ENCODE results near the gene BMPR1B.

Gene BMPR1B

GRCh38 chr4:94918543-94918942 is 160.8 kb downstream of the BMPR1B start:
- H3K4me3 ChIP-seq (ENCODE audit: low read depth in 1 of 5, low read length in 5 of 5): no peak overlapping the region
- no peak overlapping the region for H3K27ac ChIP-seq (ENCODE audit: low read depth, low read length)
- no peaks in the 10 kb centered on the region for H3K4me1 ChIP-seq (ENCODE audit: control insufficient read depth in 5 of 5, insufficient read depth in 5 of 5, low read length in 5 of 5)
- H3K9me3 ChIP-seq (ENCODE audit: control insufficient read depth in 5 of 5, low read length in 5 of 5): peaks cover 0 to 14% (median 6%) of the 10 kb centered on the region in 5 donors
- no peaks in the 10 kb centered on the region for H3K36me3 ChIP-seq (ENCODE audit: control insufficient read depth in 5 of 5, insufficient read depth in 5 of 5, low read length in 5 of 5)
- no peaks in the 10 kb centered on the region for H3K27me3 ChIP-seq (ENCODE audit: control insufficient read depth in 5 of 5, insufficient read depth in 4 of 5, low read length in 5 of 5)
- H3K9ac ChIP-seq (ENCODE audit: low read length in 5 of 5): no peak overlapping the region

- no peaks in the 10 kb centered on the region for H3K4me1 ChIP-seq (ENCODE audit: control insufficient read depth in 5 of 5, insufficient read depth in 5 of 5, low read length in 5 of 5)
- no peaks in the 10 kb centered on the region for H3K36me3 ChIP-seq (ENCODE audit: control insufficient read depth in 5 of 5, insufficient read depth in 5 of 5, low read length in 5 of 5)
Observed at GRCh38 chr4:94920369-94920768, 162.6 kb downstream of the BMPR1B start.

DNA sequence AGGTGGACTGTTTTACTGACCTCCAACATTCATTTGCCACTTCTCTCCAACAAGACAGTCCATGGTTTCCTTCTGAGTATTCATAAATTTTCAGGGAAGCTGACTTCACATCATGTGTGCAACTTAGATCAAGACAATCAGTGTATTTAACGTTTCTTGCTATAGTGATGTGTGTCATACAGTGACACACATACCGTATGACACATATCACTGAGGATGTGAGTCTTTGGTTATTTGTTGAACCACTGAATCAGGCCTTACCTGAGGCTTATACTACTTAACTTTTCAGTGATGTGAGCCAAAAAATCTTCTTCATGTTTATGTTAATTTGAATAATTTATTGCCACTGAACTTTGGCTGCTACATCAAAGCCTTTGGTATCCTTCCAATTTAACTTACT is 166.8 kb downstream of the BMPR1B start:
- no peaks in the 10 kb centered on the region for H3K36me3 ChIP-seq (ENCODE audit: control insufficient read depth in 5 of 5, insufficient read depth in 5 of 5, low read length in 5 of 5)
- no peak overlapping the region for H3K27ac ChIP-seq (ENCODE audit: low read depth, low read length)
- H3K9me3 ChIP-seq (ENCODE audit: control insufficient read depth in 5 of 5, low read length in 5 of 5): no peaks in the 10 kb centered on the region
- H3K27me3 ChIP-seq (ENCODE audit: control insufficient read depth in 5 of 5, insufficient read depth in 4 of 5, low read length in 5 of 5): no peaks in the 10 kb centered on the region
- H3K9ac ChIP-seq (ENCODE audit: low read length in 5 of 5): no peak overlapping the region
- no peaks in the 10 kb centered on the region for H3K4me1 ChIP-seq (ENCODE audit: control insufficient read depth in 5 of 5, insufficient read depth in 5 of 5, low read length in 5 of 5)
- no peak overlapping the region for H3K4me3 ChIP-seq (ENCODE audit: low read depth in 1 of 5, low read length in 5 of 5)

More at GRCh38 chr4:94920369-94920768, 162.6 kb downstream of the BMPR1B start:
- Histone ChIP-seq H3K27ac (ENCODE audit: low read depth, low read length) (no peak overlapping the region), H3K4me3 (ENCODE audit: low read depth in 1 of 5, low read length in 5 of 5) (no peak overlapping the region), H3K27me3 (ENCODE audit: control insufficient read depth in 5 of 5, insufficient read depth in 4 of 5, low read length in 5 of 5) (no peaks in the 10 kb centered on the region), H3K9ac (ENCODE audit: low read length in 5 of 5) (no peak overlapping the region), H3K9me3 (ENCODE audit: control insufficient read depth in 5 of 5, low read length in 5 of 5) (peaks cover 0 to 14% (median 6%) of the 10 kb centered on the region in 5 donors)

GRCh38 chr4:94925764-94926347 is 168.1 kb downstream of the BMPR1B start:
- H3K9ac ChIP-seq (ENCODE audit: low read length in 5 of 5): no peak overlapping the region
- H3K4me1 ChIP-seq (ENCODE audit: control insufficient read depth in 5 of 5, insufficient read depth in 5 of 5, low read length in 5 of 5): no peaks in the 10 kb centered on the region
- H3K27ac ChIP-seq (ENCODE audit: low read depth, low read length): no peak overlapping the region
- H3K9me3 ChIP-seq (ENCODE audit: control insufficient read depth in 5 of 5, low read length in 5 of 5): no peaks in the 10 kb centered on the region
- H3K4me3 ChIP-seq (ENCODE audit: low read depth in 1 of 5, low read length in 5 of 5): no peak overlapping the region
- H3K36me3 ChIP-seq (ENCODE audit: control insufficient read depth in 5 of 5, insufficient read depth in 5 of 5, low read length in 5 of 5): no peaks in the 10 kb centered on the region
- no peaks in the 10 kb centered on the region for H3K27me3 ChIP-seq (ENCODE audit: control insufficient read depth in 5 of 5, insufficient read depth in 4 of 5, low read length in 5 of 5)

- no peak overlapping the region for H3K4me3 ChIP-seq (ENCODE audit: low read depth in 1 of 5, low read length in 5 of 5)
- no peak overlapping the region for H3K27ac ChIP-seq (ENCODE audit: low read depth, low read length)
- H3K27me3 ChIP-seq (ENCODE audit: control insufficient read depth in 5 of 5, insufficient read depth in 4 of 5, low read length in 5 of 5): no peaks in the 10 kb centered on the region
- H3K36me3 ChIP-seq (ENCODE audit: control insufficient read depth in 5 of 5, insufficient read depth in 5 of 5, low read length in 5 of 5): no peaks in the 10 kb centered on the region
- H3K9me3 ChIP-seq (ENCODE audit: control insufficient read depth in 5 of 5, low read length in 5 of 5): no peaks in the 10 kb centered on the region
- H3K4me1 ChIP-seq (ENCODE audit: control insufficient read depth in 5 of 5, insufficient read depth in 5 of 5, low read length in 5 of 5): no peaks in the 10 kb centered on the region
- H3K9ac ChIP-seq (ENCODE audit: low read length in 5 of 5): no peak overlapping the region
Observed at GRCh38 chr4:94926936-94927335, 169.2 kb downstream of the BMPR1B start.

GRCh38 chr4:94927696-94928095 is 169.9 kb downstream of the BMPR1B start:
- H3K9me3 ChIP-seq (ENCODE audit: control insufficient read depth in 5 of 5, low read length in 5 of 5): no peaks in the 10 kb centered on the region
- H3K27ac ChIP-seq (ENCODE audit: low read depth, low read length): no peak overlapping the region
- no peaks in the 10 kb centered on the region for H3K36me3 ChIP-seq (ENCODE audit: control insufficient read depth in 5 of 5, insufficient read depth in 5 of 5, low read length in 5 of 5)
- no peaks in the 10 kb centered on the region for H3K27me3 ChIP-seq (ENCODE audit: control insufficient read depth in 5 of 5, insufficient read depth in 4 of 5, low read length in 5 of 5)
- H3K9ac ChIP-seq (ENCODE audit: low read length in 5 of 5): no peak overlapping the region
- no peaks in the 10 kb centered on the region for H3K4me1 ChIP-seq (ENCODE audit: control insufficient read depth in 5 of 5, insufficient read depth in 5 of 5, low read length in 5 of 5)
- no peak overlapping the region for H3K4me3 ChIP-seq (ENCODE audit: low read depth in 1 of 5, low read length in 5 of 5)

DNA sequence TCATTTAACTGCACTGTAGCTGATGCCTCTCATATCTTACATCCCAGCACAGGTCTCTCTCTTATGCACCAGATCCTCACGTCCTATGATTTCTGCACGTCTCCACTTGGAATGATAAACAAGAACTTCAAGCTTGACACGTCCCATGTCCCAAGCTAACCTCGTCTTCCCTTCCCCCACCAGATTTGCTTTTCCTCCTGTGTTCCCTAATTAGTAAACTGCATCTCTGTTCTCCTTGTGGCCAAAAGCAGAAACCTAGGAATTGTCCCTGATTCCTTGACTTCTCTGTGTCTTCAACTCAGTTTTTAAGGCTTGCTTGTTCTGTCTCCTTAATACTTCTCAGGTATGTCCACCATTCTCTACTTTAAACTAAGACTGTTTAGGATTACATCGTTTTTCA is 171.9 kb downstream of the BMPR1B start:
- Histone ChIP-seq H3K9ac (ENCODE audit: low read length in 5 of 5) (no peak overlapping the region), H3K27ac (ENCODE audit: low read depth, low read length) (no peak overlapping the region), H3K27me3 (ENCODE audit: control insufficient read depth in 5 of 5, insufficient read depth in 4 of 5, low read length in 5 of 5) (no peaks in the 10 kb centered on the region), H3K9me3 (ENCODE audit: control insufficient read depth in 5 of 5, low read length in 5 of 5) (no peaks in the 10 kb centered on the region), H3K36me3 (ENCODE audit: control insufficient read depth in 5 of 5, insufficient read depth in 5 of 5, low read length in 5 of 5) (no peaks in the 10 kb centered on the region), H3K4me3 (ENCODE audit: low read depth in 1 of 5, low read length in 5 of 5) (no peak overlapping the region), H3K4me1 (ENCODE audit: control insufficient read depth in 5 of 5, insufficient read depth in 5 of 5, low read length in 5 of 5) (no peaks in the 10 kb centered on the region)

DNA sequence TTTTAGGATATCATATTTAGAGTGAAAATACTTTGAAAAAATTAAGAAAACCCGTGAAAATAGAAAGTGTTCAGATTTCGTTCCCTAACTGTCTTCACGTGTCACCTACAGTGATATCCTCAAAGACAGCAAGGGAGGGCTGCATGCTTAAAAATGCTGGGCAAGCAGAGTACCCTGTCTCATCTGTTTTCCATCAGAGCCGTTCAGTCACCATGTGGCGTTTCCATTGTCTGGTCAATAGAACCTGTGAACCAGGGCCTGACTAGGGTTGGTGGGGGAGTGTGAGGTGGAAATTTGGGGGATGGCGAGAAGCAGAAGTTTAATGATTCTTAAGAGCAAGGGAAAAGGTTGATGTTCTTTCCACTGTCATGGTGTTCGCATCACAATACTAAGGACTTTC is 173.9 kb downstream of the BMPR1B start:
- no peaks in the 10 kb centered on the region for H3K36me3 ChIP-seq (ENCODE audit: control insufficient read depth in 5 of 5, insufficient read depth in 5 of 5, low read length in 5 of 5)
- no peak overlapping the region for H3K27ac ChIP-seq (ENCODE audit: low read depth, low read length)
- no peaks in the 10 kb centered on the region for H3K4me1 ChIP-seq (ENCODE audit: control insufficient read depth in 5 of 5, insufficient read depth in 5 of 5, low read length in 5 of 5)
- H3K4me3 ChIP-seq (ENCODE audit: low read depth in 1 of 5, low read length in 5 of 5): no peak overlapping the region
- no peaks in the 10 kb centered on the region for H3K27me3 ChIP-seq (ENCODE audit: control insufficient read depth in 5 of 5, insufficient read depth in 4 of 5, low read length in 5 of 5)
- no peak overlapping the region for H3K9ac ChIP-seq (ENCODE audit: low read length in 5 of 5)
- no peaks in the 10 kb centered on the region for H3K9me3 ChIP-seq (ENCODE audit: control insufficient read depth in 5 of 5, low read length in 5 of 5)

DNA sequence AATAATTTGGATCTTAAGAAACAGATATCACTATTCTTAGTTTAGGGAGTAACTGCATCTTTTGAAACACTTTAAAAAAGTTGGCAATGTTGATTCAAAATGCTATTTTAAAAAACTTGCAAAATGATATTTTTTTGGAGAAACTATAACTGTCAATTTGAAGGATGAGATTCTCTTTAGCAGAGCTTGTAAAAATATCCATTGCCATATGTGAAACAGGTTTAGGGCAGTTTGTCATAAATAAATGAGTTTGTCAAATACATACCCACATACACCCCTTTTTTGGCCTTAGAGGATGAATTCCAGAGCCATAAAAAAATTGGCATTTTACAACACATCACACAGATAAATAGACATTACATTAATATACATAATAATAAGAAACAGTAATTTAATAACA is 174.6 kb downstream of the BMPR1B start:
- no peaks in the 10 kb centered on the region for H3K4me1 ChIP-seq (ENCODE audit: control insufficient read depth in 5 of 5, insufficient read depth in 5 of 5, low read length in 5 of 5)
- no peaks in the 10 kb centered on the region for H3K9me3 ChIP-seq (ENCODE audit: control insufficient read depth in 5 of 5, low read length in 5 of 5)
- H3K27me3 ChIP-seq (ENCODE audit: control insufficient read depth in 5 of 5, insufficient read depth in 4 of 5, low read length in 5 of 5): no peaks in the 10 kb centered on the region
- no peak overlapping the region for H3K4me3 ChIP-seq (ENCODE audit: low read depth in 1 of 5, low read length in 5 of 5)
- H3K9ac ChIP-seq (ENCODE audit: low read length in 5 of 5): no peak overlapping the region
- H3K27ac ChIP-seq (ENCODE audit: low read depth, low read length): no peak overlapping the region
- no peaks in the 10 kb centered on the region for H3K36me3 ChIP-seq (ENCODE audit: control insufficient read depth in 5 of 5, insufficient read depth in 5 of 5, low read length in 5 of 5)

GRCh38 chr4:94933799-94934198 is 176.0 kb downstream of the BMPR1B start:
- H3K36me3 ChIP-seq (ENCODE audit: control insufficient read depth in 5 of 5, insufficient read depth in 5 of 5, low read length in 5 of 5): no peaks in the 10 kb centered on the region
- H3K4me3 ChIP-seq (ENCODE audit: low read depth in 1 of 5, low read length in 5 of 5): no peak overlapping the region
- H3K9me3 ChIP-seq (ENCODE audit: control insufficient read depth in 5 of 5, low read length in 5 of 5): no peaks in the 10 kb centered on the region
- H3K9ac ChIP-seq (ENCODE audit: low read length in 5 of 5): no peak overlapping the region
- no peak overlapping the region for H3K27ac ChIP-seq (ENCODE audit: low read depth, low read length)
- no peaks in the 10 kb centered on the region for H3K4me1 ChIP-seq (ENCODE audit: control insufficient read depth in 5 of 5, insufficient read depth in 5 of 5, low read length in 5 of 5)
- no peaks in the 10 kb centered on the region for H3K27me3 ChIP-seq (ENCODE audit: control insufficient read depth in 5 of 5, insufficient read depth in 4 of 5, low read length in 5 of 5)

- Histone ChIP-seq H3K27ac (ENCODE audit: low read depth, low read length) (no peak overlapping the region), H3K9me3 (ENCODE audit: control insufficient read depth in 5 of 5, low read length in 5 of 5) (no peaks in the 10 kb centered on the region), H3K27me3 (ENCODE audit: control insufficient read depth in 5 of 5, insufficient read depth in 4 of 5, low read length in 5 of 5) (no peaks in the 10 kb centered on the region), H3K4me3 (ENCODE audit: low read depth in 1 of 5, low read length in 5 of 5) (no peak overlapping the region), H3K9ac (ENCODE audit: low read length in 5 of 5) (no peak overlapping the region), H3K36me3 (ENCODE audit: control insufficient read depth in 5 of 5, insufficient read depth in 5 of 5, low read length in 5 of 5) (no peaks in the 10 kb centered on the region), H3K4me1 (ENCODE audit: control insufficient read depth in 5 of 5, insufficient read depth in 5 of 5, low read length in 5 of 5) (no peaks in the 10 kb centered on the region)
Observed at GRCh38 chr4:94934201-94934600, 176.4 kb downstream of the BMPR1B start.
